Measurements from ENCODE around the gene ZFAND2A.

ZFAND2A gene

DNA sequence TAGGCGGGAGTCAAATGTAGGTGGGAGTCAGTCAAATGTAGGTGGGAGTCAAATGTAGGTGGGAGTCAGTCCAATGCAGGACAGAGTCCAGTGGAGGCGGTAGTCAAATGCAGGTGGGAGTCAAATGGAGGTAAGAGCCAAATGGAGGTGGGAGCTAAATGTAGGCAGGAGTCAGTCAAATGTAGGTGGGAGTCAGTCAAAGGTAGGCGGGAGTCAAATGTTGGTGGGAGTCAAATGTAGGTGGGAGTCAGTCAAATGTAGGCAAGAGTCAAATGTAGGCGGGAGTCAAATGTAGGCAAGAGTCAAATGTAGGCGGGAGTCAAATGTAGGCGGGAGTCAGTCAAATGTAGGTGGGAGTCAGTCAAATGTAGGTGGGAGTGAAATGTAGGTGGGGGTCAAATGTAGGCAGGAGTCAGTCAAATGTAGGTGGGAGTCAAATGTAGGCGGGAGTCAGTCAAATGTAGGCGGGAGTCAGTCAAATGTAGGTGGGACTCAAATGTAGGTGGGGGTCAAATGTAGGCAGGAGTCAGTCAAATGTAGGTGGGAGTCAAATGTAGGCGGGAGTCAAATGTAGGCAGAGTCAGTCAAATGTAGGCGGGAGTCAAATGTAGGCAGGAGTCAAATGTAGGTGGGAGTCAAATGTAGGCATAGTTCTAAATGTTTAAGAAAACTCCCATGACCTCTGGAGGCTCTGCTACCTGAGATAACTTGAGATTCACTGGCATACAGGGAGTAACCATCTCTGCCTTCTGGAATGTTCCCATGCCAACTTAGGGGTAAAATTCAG is 30.2 kb upstream of the ZFAND2A start:
- H3K27ac ChIP-seq: no peak overlapping the region
- no peaks in the 10 kb centered on the region for H3K27me3 ChIP-seq (ENCODE audit: insufficient read depth, low read depth, severe bottlenecking)
- H3K4me3 ChIP-seq (ENCODE audit: low read depth, low read length): no peak overlapping the region
- TF ChIP-seq, protein P1, sequence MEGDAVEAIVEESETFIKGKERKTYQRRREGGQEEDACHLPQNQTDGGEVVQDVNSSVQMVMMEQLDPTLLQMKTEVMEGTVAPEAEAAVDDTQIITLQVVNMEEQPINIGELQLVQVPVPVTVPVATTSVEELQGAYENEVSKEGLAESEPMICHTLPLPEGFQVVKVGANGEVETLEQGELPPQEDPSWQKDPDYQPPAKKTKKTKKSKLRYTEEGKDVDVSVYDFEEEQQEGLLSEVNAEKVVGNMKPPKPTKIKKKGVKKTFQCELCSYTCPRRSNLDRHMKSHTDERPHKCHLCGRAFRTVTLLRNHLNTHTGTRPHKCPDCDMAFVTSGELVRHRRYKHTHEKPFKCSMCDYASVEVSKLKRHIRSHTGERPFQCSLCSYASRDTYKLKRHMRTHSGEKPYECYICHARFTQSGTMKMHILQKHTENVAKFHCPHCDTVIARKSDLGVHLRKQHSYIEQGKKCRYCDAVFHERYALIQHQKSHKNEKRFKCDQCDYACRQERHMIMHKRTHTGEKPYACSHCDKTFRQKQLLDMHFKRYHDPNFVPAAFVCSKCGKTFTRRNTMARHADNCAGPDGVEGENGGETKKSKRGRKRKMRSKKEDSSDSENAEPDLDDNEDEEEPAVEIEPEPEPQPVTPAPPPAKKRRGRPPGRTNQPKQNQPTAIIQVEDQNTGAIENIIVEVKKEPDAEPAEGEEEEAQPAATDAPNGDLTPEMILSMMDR (IDR thresholded peaks at IDR 0.05; ENCODE audit: low read depth, low read length): no peak
- H3K9me3 ChIP-seq (ENCODE audit: severe bottlenecking): no peaks in the 10 kb centered on the region
- no peak for DNase-seq
- H3K36me3 ChIP-seq: no peaks in the 10 kb centered on the region

DNA sequence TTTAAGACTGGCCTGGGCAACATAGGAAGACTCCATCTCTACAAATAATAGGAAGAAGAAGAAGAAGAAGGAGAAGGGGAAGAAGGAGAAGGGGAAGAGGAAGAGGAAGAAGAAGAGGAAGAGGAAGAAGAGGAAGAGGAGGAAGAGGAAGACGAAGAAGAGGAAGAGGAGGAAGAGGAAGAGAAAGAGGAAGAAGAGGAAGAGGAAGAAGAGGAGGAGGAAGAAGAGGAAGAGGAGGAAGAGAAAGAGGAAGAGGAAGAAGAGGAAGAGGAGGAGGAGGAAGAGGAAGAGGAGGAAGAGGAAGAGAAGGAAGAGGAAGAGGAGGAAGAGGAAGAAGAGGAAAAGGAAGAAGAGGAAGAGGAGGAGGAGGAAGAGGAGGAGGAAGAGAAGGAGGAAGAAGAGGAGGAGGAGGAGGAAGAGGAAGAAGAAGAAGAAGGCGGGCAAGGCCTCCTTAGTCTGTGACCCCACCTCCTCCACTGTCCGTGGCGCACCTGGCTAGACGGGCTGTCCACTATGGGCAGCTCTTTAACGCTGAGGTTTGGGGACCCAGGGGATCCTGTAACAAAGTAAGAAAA is 28.8 kb upstream of the ZFAND2A start:
- DNase-seq: no peak
- TF ChIP-seq, protein P1 (IDR thresholded peaks at IDR 0.05; ENCODE audit: low read depth, low read length): no peak
- Histone ChIP-seq H3K9me3 (ENCODE audit: severe bottlenecking) (no peaks in the 10 kb centered on the region), H3K4me3 (ENCODE audit: low read depth, low read length) (no peak overlapping the region), H3K36me3 (no peaks in the 10 kb centered on the region), H3K27me3 (ENCODE audit: insufficient read depth, low read depth, severe bottlenecking) (no peaks in the 10 kb centered on the region), H3K27ac (no peak overlapping the region)

DNA sequence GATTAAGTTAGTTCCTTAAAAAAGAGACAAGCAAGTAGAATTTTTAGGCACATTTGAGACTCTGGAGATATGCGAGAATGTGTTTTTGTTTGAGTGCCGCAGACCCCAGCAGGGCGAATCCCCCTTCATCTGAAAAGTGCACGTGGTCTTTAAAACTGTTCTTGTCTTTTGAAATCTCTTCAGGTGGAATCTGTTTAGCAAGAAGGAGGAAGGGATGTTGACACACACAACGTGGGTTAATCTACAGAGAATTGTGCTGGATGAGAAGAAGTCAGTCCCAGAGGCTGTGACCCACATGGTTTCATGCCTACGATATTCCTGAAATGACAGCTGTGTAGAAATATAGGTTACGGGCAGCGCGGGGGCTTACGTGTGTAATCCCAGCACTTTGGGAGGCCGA is 27.1 kb upstream of the ZFAND2A start:
- H3K27me3 ChIP-seq (ENCODE audit: insufficient read depth, low read depth, severe bottlenecking): no peaks in the 10 kb centered on the region

DNA sequence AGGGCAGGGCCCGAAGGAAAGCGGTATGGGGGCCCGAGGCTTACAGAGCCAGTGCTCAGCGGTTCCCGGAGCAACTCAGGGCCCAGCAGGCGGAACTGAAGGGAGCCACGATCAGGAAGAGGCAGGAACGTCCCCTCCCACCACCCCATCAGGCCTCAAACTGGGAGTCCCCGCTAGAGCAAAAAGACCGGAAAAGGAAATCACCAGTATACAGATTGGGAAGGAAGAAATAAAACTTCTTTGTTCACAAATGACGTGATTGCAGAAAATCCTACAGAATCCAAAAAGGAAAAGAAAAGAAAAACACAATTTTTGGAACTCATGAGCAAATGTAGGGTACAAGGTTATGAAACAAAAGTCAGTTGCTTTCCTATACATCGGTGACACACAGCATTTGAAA is 21.6 kb upstream of the ZFAND2A start:
- H3K36me3 ChIP-seq: no peaks in the 10 kb centered on the region
- TF ChIP-seq, protein P1 (IDR thresholded peaks at IDR 0.05; ENCODE audit: low read depth, low read length): no peak
- no peak for DNase-seq
- H3K9me3 ChIP-seq (ENCODE audit: severe bottlenecking): peaks cover 7% of the 10 kb centered on the region
- H3K27me3 ChIP-seq (ENCODE audit: insufficient read depth, low read depth, severe bottlenecking): no peaks in the 10 kb centered on the region
- H3K27ac ChIP-seq: peak overlapping the region; percentile 56
- H3K4me3 ChIP-seq (ENCODE audit: low read depth, low read length): no peak overlapping the region; the same call in 1 of the 2 replicates

More for the DNA sequence above, 27.1 kb upstream of the ZFAND2A start:
- Histone ChIP-seq H3K9me3 (ENCODE audit: severe bottlenecking) (no peaks in the 10 kb centered on the region), H3K27ac (no peak overlapping the region), H3K36me3 (no peaks in the 10 kb centered on the region), H3K4me3 (ENCODE audit: low read depth, low read length) (no peak overlapping the region)
- DNase-seq: no peak
- TF ChIP-seq, protein P1 (IDR thresholded peaks at IDR 0.05; ENCODE audit: low read depth, low read length): no peak

DNA sequence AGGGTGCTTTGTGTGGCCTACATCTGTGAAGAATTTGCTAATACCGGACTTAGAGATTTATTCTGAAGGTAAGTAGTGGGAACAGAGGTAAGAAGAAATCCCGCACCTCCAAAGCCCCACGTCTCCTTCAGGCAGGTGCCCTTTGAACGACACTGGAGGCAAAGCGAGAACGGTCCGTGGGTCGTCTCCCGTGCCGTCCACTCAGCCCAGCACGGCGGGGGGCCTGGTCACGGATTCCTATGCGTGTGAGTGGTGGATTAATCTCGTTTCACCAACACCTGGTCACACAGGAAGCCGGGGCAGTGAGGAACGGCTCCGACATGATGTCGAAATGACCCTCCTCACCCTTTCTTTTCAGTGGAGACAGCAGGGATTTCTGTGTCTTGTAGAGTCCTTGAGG is 21.0 kb upstream of the ZFAND2A start:
- Histone ChIP-seq H3K9me3 (ENCODE audit: severe bottlenecking) (peaks cover 7% of the 10 kb centered on the region), H3K27ac (peak overlapping the region; percentile 56), H3K27me3 (ENCODE audit: insufficient read depth, low read depth, severe bottlenecking) (no peaks in the 10 kb centered on the region), H3K36me3 (no peaks in the 10 kb centered on the region), H3K4me3 (ENCODE audit: low read depth, low read length) (peak overlapping the region; percentile 13; the same call in 1 of the 2 replicates)
- no peak for DNase-seq
- TF ChIP-seq, protein P1 (IDR thresholded peaks at IDR 0.05; ENCODE audit: low read depth, low read length): no peak

Measured in WERI-Rb-1 (cell line).